Activated T-cell treated with anti-CD3 and anti-CD28 coated beads, Interleukin-2, amount 50 U/mL, for 72 hours (primary cell): ENCODE data around the gene MTG2. TPM values are rescaled to one million over a fixed set of nuclear protein-coding genes. Genes with fewer than 3 reads are reported as not detected.

Experiments
- ATAC-seq, 2 donors: fragments of 150-1000 bp; cut with Tn5 transposase; replicated peaks in 1 of 2; 2 replicates each; pipeline ENCODE4 v1.10.0; 2021; ENCODE audit warnings: moderate library complexity in 2 of 2, mild to moderate bottlenecking in 1 of 2
- DNase-seq, 2 donors: peaks; one replicate each; pipeline ENCODE4 v3.0.0; 2021 to 2022; ENCODE audit warnings: mixed read lengths in 1 of 2
- H3K27ac Mint-ChIP-seq: one replicate; pipeline ENCODE4 v1.8.0; 2022; ENCODE audit warnings: mild to moderate bottlenecking, moderate library complexity, mixed read lengths
- H3K27me3 Mint-ChIP-seq: one replicate; pipeline ENCODE4 v1.8.0; 2022; ENCODE audit warnings: low read depth, mixed read lengths
- H3K36me3 Mint-ChIP-seq, 2 donors: one replicate each; pipeline ENCODE4 v1.8.0; 2022; ENCODE audit warnings: mixed read lengths in 2 of 2, mild to moderate bottlenecking in 1 of 2; ENCODE audit not compliant: insufficient read depth in 2 of 2
- H3K4me1 Mint-ChIP-seq: one replicate; pipeline ENCODE4 v1.8.0; 2022; ENCODE audit warnings: low read depth, mixed read lengths
- H3K4me3 Mint-ChIP-seq, 2 donors: one replicate each; pipeline ENCODE4 v1.8.0; 2022; ENCODE audit warnings: mild to moderate bottlenecking in 2 of 2, mixed read lengths in 2 of 2, moderate library complexity in 2 of 2
- H3K9me3 Mint-ChIP-seq, 2 donors: one replicate each; pipeline ENCODE4 v1.8.0; 2022; ENCODE audit warnings: mixed read lengths in 2 of 2
- total RNA-seq, 2 donors: library from RNA; stranded (reverse); gene quantifications; one replicate each; pipeline ENCODE4 v1.2.3, GENCODE V29; 2022

MTG2 gene
- total RNA-seq, 2 donors from 2014 or later = 28.3 to 48.2 TPM

DNA sequence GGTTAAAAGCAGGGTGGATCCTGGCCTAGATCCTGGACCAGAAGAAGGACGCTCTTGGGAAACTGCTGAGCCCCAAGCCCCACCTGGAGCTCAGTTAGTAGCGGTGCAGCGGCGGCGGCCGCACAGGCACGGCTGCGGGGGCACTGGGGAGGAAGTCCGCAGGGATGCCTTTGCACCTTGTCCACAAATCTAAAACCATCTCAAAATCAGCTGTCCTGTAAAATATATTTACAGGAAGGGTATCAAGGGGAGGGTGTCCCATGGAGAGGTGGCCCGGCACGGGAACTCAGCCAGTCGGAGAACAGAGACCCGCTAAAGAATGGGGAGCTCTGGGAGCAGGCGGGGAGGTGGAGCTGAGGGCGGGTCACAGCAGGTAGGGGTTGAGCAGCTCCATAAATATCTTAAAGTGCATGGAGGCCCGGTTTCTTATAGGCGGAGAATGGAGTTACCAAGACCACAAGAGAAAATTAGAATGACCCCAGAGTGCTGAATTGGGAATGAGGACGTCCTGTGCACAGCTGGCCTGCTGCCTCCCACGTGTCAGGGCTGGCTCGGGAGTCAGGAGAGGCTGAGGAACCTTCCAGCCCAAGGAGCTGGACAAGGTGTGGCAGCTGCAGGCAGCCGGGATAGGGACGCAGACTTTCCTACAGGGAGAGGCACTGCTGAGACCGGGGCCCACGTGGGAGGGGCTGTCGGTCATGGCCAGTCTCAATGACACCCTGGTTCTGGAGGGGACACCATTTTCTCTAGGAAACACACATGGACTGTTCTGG lies 8.0 kb downstream of the MTG2 start:
- H3K27ac Mint-ChIP-seq = no peak overlapping the region
- no peak overlapping the region for H3K4me3 Mint-ChIP-seq
- no peaks in the 10 kb centered on the region for H3K27me3 Mint-ChIP-seq
- H3K36me3 Mint-ChIP-seq = peaks cover 0 to 12% of the 10 kb centered on the region in 2 donors
- H3K4me1 Mint-ChIP-seq = peaks cover 15% of the 10 kb centered on the region
- no peaks in the 10 kb centered on the region for H3K9me3 Mint-ChIP-seq
- ATAC-seq (no peak), DNase-seq (no peak)

DNA sequence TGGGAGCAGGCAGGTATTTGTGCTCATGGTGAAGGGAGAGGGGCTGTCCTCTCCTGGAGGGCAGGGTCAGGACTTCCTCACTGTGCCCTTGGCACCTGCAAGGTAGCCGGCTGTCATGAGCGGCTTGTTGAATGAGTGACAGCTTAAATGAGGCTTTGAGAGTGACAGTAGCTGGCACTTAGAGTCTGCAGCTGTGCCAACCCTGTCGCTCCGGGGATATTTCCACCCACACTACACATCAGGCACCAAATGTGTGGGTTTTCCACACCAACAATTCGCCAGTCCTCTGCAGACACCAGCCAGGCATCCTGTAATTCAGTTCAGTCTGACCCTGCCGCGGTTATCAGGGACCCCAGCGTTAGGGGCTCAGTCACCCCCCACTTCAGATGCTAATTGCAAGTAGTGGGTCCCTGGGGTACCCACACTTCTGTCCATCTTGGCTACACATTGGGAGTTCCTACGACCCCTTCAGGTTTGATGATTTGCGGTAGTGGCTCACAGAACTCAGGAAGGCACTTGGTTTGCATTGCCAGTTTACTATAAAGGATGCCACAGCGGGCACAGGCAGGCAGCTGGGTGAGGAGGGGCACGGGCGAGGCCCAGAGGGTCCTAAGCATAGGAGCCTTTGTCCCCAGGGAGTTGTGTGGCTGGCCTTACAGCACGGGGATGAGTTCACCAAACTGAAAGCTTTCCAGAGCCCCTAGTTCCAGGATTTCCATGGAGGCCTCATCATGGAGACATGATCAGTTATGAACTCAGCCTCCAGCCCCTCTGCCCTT lies 9.1 kb downstream of the MTG2 start:
- DNase-seq = no peak
- no peaks in the 10 kb centered on the region for H3K27me3 Mint-ChIP-seq
- no peaks in the 10 kb centered on the region for H3K9me3 Mint-ChIP-seq
- H3K36me3 Mint-ChIP-seq = peaks cover 0 to 12% of the 10 kb centered on the region in 2 donors
- ATAC-seq = no peak
- H3K4me3 Mint-ChIP-seq = no peak overlapping the region
- H3K4me1 Mint-ChIP-seq = peaks cover 10% of the 10 kb centered on the region
- H3K27ac Mint-ChIP-seq = no peak overlapping the region

DNA sequence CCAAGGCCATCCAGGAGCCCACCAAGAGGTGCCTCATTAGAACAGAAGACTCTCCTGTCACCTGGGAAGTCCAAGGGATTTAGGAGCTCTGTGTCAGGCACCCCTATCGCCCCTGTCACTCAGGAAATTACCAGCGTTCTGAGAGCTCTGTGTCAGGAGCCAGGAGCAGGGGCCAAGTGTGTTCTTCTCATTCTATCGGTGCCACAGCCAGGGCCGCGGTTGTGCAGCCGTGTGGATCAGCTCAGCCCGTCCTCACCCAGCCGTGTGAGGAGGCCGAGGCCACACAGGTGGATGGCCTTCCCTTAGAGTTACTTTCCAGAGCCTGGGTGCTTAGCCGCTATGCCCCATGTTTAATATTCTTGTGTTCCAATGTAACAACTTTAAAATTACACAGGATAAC lies 9.8 kb downstream of the MTG2 start:
- no peak for ATAC-seq
- H3K36me3 Mint-ChIP-seq = peaks cover 0 to 12% of the 10 kb centered on the region in 2 donors

DNA sequence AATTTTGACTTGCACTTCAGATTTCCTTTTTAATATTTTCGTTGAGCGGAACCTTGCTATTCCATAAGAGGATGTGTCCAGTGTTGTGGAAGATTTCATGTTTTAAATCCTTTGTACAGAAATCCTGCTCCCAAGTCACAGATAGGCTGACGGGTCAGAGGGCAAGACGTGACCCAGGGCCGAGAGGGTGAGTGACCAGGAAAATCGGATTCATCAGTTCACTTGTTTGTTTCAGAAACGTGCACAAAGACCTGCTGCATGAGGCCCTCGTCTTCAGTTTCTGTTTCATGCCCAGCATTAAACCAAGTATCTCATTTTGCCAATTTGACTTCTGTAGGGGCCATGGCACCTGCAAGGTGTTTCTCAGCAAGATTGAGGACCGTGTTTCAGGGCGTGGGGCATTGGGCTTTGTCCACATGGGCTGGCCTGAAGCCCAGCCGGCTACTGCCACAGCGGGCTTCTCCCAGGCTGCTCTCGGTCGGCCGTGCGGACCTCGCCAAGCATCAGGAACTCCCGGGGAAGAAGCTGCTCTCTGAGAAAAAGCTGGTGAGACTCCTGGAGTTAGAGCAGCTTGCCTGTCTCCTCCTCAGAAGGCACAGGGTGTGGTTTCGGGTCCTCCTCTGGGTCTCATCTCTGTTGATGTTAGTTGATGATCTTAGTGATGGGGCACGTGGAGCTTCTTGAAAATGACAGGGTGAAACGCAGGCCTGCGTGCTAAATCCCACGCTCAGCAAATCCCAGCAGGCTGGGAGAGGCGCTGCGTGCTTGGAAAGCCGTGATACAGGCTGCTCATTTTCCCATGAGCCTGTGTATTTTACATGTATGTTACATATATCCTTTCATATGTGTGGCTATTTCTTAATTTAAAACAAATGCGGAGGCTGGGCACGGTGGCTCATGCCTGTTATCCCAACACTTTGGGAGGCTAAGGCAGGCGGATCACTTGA lies 10.5 kb downstream of the MTG2 start:
- Mint-ChIP-seq H3K4me1 (no peaks in the 10 kb centered on the region), H3K27ac (no peak overlapping the region), H3K9me3 (no peaks in the 10 kb centered on the region), H3K36me3 (peaks cover 0 to 12% of the 10 kb centered on the region in 2 donors), H3K4me3 (no peak overlapping the region), H3K27me3 (no peaks in the 10 kb centered on the region)
- no peak for ATAC-seq
- DNase-seq = no peak

More for the DNA sequence above, 9.8 kb downstream of the MTG2 start:
- Mint-ChIP-seq H3K9me3 (no peaks in the 10 kb centered on the region), H3K4me1 (peaks cover 3% of the 10 kb centered on the region), H3K4me3 (no peak overlapping the region), H3K27ac (no peak overlapping the region), H3K27me3 (no peaks in the 10 kb centered on the region)
- no peak for DNase-seq

DNA sequence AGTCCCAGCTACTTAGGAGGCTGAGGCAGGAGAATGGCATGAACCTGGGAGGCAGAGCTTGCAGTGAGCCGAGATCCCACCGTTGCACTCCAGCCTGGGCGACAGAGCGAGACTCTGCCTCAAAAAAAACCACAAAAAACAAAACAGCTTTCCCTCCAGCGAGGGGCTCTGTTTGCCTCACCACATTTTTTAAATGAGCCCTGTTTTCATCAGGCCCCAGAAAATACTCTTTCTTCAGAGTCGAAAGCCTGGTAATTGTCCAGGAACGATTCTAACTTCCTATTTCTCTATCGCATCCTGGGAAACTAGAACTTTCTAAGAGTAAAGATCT lies 12.2 kb downstream of the MTG2 start:
- peaks cover 3 to 18% of the 10 kb centered on the region in 2 donors for H3K36me3 Mint-ChIP-seq

DNA sequence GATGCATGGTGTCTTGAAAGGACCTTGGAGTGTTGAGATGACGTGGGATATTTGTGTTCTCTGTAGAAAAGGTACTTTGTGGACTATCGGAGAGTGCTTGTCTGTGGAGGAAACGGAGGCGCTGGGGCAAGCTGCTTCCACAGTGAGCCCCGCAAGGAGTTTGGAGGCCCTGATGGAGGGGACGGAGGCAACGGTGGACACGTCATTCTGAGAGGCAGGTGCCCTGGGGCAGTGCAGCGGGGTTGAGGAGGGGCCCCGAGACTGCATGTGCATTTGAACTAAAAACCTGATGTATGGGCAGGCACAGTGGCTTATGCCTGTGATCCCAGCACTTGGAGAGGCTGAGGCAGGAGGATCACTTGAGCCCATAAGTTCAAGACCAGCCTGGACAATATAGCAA lies 12.9 kb downstream of the MTG2 start:
- peaks cover 3 to 20% of the 10 kb centered on the region in 2 donors for H3K36me3 Mint-ChIP-seq
- no peak overlapping the region for H3K4me3 Mint-ChIP-seq
- no peak overlapping the region for H3K27ac Mint-ChIP-seq
- no peaks in the 10 kb centered on the region for H3K4me1 Mint-ChIP-seq
- H3K9me3 Mint-ChIP-seq = no peaks in the 10 kb centered on the region
- ATAC-seq = no peak
- no peak for DNase-seq
- H3K27me3 Mint-ChIP-seq = no peaks in the 10 kb centered on the region

More for the DNA sequence above, 12.2 kb downstream of the MTG2 start:
- H3K9me3 Mint-ChIP-seq = no peaks in the 10 kb centered on the region
- no peak overlapping the region for H3K4me3 Mint-ChIP-seq
- ATAC-seq (no peak), DNase-seq (no peak)
- H3K4me1 Mint-ChIP-seq = no peaks in the 10 kb centered on the region
- H3K27ac Mint-ChIP-seq = no peak overlapping the region
- H3K27me3 Mint-ChIP-seq = no peaks in the 10 kb centered on the region

DNA sequence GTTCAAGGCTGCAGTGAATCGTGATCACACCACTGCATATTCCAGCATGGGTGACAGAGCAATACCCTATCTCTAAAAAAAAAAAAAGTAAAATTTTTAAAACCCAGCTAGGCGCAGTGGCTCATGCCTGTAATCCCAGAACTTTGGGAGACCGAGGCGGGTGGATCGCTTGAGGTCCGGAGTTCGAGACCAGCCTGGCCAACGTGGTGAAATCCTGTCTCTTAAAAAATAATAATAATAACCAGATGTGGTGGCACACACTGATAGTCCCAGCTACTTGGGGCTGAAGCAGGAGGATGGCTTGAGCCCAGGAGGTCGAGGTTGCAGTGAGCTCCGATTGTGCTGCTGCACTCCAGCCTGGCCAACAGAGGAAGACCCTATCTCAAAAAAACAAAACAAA lies 13.5 kb downstream of the MTG2 start:
- no peaks in the 10 kb centered on the region for H3K27me3 Mint-ChIP-seq
- H3K9me3 Mint-ChIP-seq = no peaks in the 10 kb centered on the region
- no peak overlapping the region for H3K27ac Mint-ChIP-seq
- ATAC-seq (no peak), DNase-seq (no peak)
- H3K4me1 Mint-ChIP-seq = no peaks in the 10 kb centered on the region
- no peak overlapping the region for H3K4me3 Mint-ChIP-seq
- peaks cover 3 to 20% of the 10 kb centered on the region in 2 donors for H3K36me3 Mint-ChIP-seq

DNA sequence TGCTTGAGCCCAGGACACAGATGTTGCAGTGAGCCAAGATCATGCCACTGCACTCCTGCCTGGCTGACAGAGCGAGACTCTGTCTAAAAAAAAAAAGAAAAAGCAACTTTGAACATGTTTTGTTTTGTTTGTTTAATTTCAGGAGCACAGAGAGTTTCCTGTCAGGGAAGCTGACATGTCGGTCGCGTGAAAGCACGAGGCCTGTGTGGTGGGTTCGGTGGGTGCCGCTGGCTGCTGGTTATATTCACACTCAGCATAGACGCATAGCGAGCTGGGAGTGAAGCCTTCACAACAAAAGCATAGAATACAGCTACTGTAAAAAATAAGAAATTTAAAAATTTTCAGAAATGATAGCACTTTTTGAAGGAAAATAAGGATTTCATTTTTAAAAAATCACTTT lies 14.5 kb downstream of the MTG2 start:
- H3K4me1 Mint-ChIP-seq = no peaks in the 10 kb centered on the region
- H3K27me3 Mint-ChIP-seq = no peaks in the 10 kb centered on the region
- no peak for DNase-seq
- H3K27ac Mint-ChIP-seq = no peak overlapping the region
- no peaks in the 10 kb centered on the region for H3K9me3 Mint-ChIP-seq
- no peak overlapping the region for H3K4me3 Mint-ChIP-seq
- no peak for ATAC-seq
- peaks cover 3 to 20% of the 10 kb centered on the region in 2 donors for H3K36me3 Mint-ChIP-seq

DNA sequence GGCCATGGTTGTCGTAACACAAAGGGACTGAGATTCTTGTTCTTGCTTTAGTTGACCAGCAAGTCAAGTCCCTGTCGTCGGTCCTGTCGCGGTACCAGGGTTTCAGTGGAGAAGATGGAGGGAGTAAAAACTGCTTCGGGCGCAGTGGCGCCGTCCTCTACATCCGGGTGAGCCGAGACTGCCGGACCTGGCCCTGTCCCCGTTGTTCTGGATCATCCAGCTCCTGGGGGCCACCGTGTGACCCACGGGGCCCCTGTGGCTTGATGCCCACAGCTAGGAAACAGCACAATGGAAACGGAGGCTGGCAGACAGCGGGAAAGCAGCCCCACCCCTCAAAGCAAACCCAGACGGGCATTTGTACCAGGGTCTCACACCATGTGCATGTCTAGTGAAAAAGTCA lies 15.0 kb downstream of the MTG2 start:
- Mint-ChIP-seq H3K27ac (no peak overlapping the region), H3K4me3 (no peak overlapping the region), H3K27me3 (no peaks in the 10 kb centered on the region), H3K9me3 (no peaks in the 10 kb centered on the region), H3K36me3 (peaks cover 3 to 20% of the 10 kb centered on the region in 2 donors), H3K4me1 (no peaks in the 10 kb centered on the region)
- ATAC-seq = no peak
- no peak for DNase-seq

DNA sequence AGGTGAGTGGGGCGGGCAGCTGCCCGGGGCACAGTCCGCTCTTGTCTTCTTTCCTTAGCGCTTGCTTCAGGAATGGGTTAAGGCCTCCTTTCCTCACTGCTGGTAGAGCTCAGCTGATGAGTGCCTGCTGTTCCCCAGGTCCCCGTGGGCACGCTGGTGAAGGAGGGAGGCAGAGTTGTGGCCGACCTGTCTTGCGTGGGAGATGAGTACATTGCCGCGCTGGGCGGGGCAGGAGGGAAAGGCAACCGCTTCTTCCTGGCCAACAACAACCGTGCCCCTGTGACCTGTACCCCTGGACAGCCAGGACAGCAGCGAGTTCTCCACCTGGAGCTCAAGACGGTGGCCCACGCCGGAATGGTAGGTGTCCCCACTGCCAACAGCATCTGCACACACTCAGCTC lies 15.7 kb downstream of the MTG2 start:
- Mint-ChIP-seq H3K27me3 (no peaks in the 10 kb centered on the region), H3K4me1 (no peaks in the 10 kb centered on the region), H3K27ac (no peak overlapping the region), H3K4me3 (no peak overlapping the region), H3K36me3 (peaks cover 3 to 20% of the 10 kb centered on the region in 2 donors), H3K9me3 (no peaks in the 10 kb centered on the region)
- DNase-seq (no peak), ATAC-seq (no peak)

DNA sequence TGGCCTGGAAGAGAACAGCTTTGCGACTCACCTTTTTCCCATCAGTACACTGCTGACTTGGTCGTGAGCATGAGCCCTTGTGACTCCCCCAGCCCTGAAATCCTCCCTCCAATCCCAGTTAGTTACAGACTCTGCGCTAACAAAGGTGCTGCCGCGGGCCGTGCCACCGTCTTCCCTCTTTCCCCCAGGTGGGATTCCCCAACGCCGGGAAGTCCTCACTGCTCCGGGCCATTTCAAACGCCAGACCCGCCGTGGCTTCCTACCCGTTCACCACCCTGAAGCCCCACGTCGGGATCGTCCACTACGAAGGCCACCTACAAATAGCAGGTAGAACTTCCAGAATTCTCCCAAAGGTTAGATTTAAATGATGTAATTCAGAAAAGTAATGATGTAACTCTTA lies 16.1 kb downstream of the MTG2 start:
- no peak for DNase-seq
- Mint-ChIP-seq H3K4me1 (no peaks in the 10 kb centered on the region), H3K4me3 (no peak overlapping the region), H3K27ac (no peak overlapping the region), H3K36me3 (peaks cover 3 to 20% of the 10 kb centered on the region in 2 donors), H3K27me3 (no peaks in the 10 kb centered on the region), H3K9me3 (no peaks in the 10 kb centered on the region)
- no peak for ATAC-seq

DNA sequence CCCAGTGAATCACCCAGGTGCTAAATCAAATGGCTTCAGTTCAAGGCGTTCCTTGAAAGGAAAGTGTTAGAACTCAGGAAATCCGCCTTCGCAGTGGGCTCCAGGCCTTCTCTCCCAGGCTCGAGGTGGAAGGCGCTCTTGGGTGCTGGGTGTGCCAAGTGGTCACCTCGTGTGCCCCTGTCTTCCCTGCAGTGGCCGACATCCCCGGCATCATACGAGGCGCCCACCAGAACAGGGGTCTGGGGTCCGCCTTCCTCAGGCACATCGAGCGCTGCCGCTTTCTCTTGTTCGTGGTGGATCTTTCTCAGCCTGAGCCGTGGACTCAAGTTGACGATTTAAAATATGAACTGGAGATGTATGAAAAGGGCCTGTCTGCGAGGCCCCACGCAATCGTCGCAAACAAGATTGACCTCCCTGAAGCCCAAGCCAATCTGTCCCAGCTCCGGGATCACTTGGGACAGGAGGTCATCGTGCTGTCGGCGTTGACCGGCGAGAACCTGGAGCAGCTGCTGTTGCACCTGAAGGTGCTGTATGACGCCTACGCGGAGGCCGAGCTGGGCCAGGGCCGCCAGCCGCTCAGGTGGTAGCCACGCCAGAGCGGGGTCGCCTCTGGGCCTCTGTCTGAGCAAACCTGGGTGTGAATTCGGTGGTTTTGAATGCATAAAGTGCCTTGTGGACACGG lies 17.8 kb downstream of the MTG2 start:
- Mint-ChIP-seq H3K36me3 (peaks cover 3 to 15% of the 10 kb centered on the region in 2 donors), H3K27me3 (no peaks in the 10 kb centered on the region), H3K4me3 (no peak overlapping the region), H3K9me3 (no peaks in the 10 kb centered on the region), H3K27ac (no peak overlapping the region), H3K4me1 (no peaks in the 10 kb centered on the region)
- DNase-seq = no peak
- no peak for ATAC-seq
